ENCODE data around the gene CAST. TPM values are rescaled to one million over a fixed set of nuclear protein-coding genes. Genes with fewer than 3 reads are reported as not detected.

The CAST gene
- polyA plus RNA-seq, 1 donor, result 192 TPM

GRCh38 chr5:96752341-96753016, 90.3 kb downstream of the CAST start:
- Histone ChIP-seq H3K27ac (ENCODE audit: low read length) (no peak overlapping the region), H3K36me3 (ENCODE audit: control insufficient read depth, insufficient read depth, low read length) (peaks cover 83% of the 10 kb centered on the region), H3K27me3 (ENCODE audit: control insufficient read depth, insufficient read depth, low read length) (no peaks in the 10 kb centered on the region), H3K4me1 (ENCODE audit: control insufficient read depth, insufficient read depth, low read length) (peaks cover 2% of the 10 kb centered on the region), H3K9me3 (ENCODE audit: control insufficient read depth, low read depth, low read length) (no peaks in the 10 kb centered on the region), H3K4me3 (ENCODE audit: low read length) (no peak overlapping the region)
- peak in 1 of 2 donors; percentile 48 for DNase-seq

- H3K9me3 ChIP-seq (ENCODE audit: control insufficient read depth, low read depth, low read length), result no peaks in the 10 kb centered on the region
- H3K27me3 ChIP-seq (ENCODE audit: control insufficient read depth, insufficient read depth, low read length), result no peaks in the 10 kb centered on the region
- no peaks in the 10 kb centered on the region for H3K4me1 ChIP-seq (ENCODE audit: control insufficient read depth, insufficient read depth, low read length)
- H3K36me3 ChIP-seq (ENCODE audit: control insufficient read depth, insufficient read depth, low read length), result peaks cover 83% of the 10 kb centered on the region
- no peak overlapping the region for H3K27ac ChIP-seq (ENCODE audit: low read length)
- DNase-seq, result no peak
- no peak overlapping the region for H3K4me3 ChIP-seq (ENCODE audit: low read length)
- WGBS (ENCODE audit: insufficient coverage, low lambda C conversion rate), result 100% methylated on average over 1 of the region's 4 CpGs
These were observed 90.8 kb downstream of the CAST start for GRCh38 chr5:96753017-96753397.

GRCh38 chr5:96753848-96754247, 91.7 kb downstream of the CAST start:
- Histone ChIP-seq H3K4me1 (ENCODE audit: control insufficient read depth, insufficient read depth, low read length) (no peaks in the 10 kb centered on the region), H3K36me3 (ENCODE audit: control insufficient read depth, insufficient read depth, low read length) (peaks cover 85% of the 10 kb centered on the region), H3K27ac (ENCODE audit: low read length) (no peak overlapping the region), H3K4me3 (ENCODE audit: low read length) (no peak overlapping the region), H3K9me3 (ENCODE audit: control insufficient read depth, low read depth, low read length) (no peaks in the 10 kb centered on the region), H3K27me3 (ENCODE audit: control insufficient read depth, insufficient read depth, low read length) (no peaks in the 10 kb centered on the region)
- no peak for DNase-seq
- WGBS (ENCODE audit: insufficient coverage, low lambda C conversion rate), result 80% methylated on average over 2 of the region's 4 CpGs

GRCh38 chr5:96755851-96756250, 93.7 kb downstream of the CAST start:
- no peak overlapping the region for H3K27ac ChIP-seq (ENCODE audit: low read length)
- no peaks in the 10 kb centered on the region for H3K27me3 ChIP-seq (ENCODE audit: control insufficient read depth, insufficient read depth, low read length)
- no peaks in the 10 kb centered on the region for H3K9me3 ChIP-seq (ENCODE audit: control insufficient read depth, low read depth, low read length)
- no peak for DNase-seq
- WGBS (ENCODE audit: insufficient coverage, low lambda C conversion rate), result 86% methylated on average over 1 of the region's 5 CpGs
- peaks cover 66% of the 10 kb centered on the region for H3K36me3 ChIP-seq (ENCODE audit: control insufficient read depth, insufficient read depth, low read length)
- H3K4me1 ChIP-seq (ENCODE audit: control insufficient read depth, insufficient read depth, low read length), result no peaks in the 10 kb centered on the region
- no peak overlapping the region for H3K4me3 ChIP-seq (ENCODE audit: low read length)

- no peaks in the 10 kb centered on the region for H3K9me3 ChIP-seq (ENCODE audit: control insufficient read depth, low read depth, low read length)
- WGBS (ENCODE audit: insufficient coverage, low lambda C conversion rate), result 86% methylated on average over 1 of the region's 3 CpGs
- no peaks in the 10 kb centered on the region for H3K4me1 ChIP-seq (ENCODE audit: control insufficient read depth, insufficient read depth, low read length)
- H3K27me3 ChIP-seq (ENCODE audit: control insufficient read depth, insufficient read depth, low read length), result no peaks in the 10 kb centered on the region
- H3K27ac ChIP-seq (ENCODE audit: low read length), result no peak overlapping the region
- no peak overlapping the region for H3K4me3 ChIP-seq (ENCODE audit: low read length)
- DNase-seq, result no peak
- peaks cover 55% of the 10 kb centered on the region for H3K36me3 ChIP-seq (ENCODE audit: control insufficient read depth, insufficient read depth, low read length)
These were observed 94.8 kb downstream of the CAST start for GRCh38 chr5:96756985-96757384.

- Histone ChIP-seq H3K9me3 (ENCODE audit: control insufficient read depth, low read depth, low read length) (no peaks in the 10 kb centered on the region), H3K36me3 (ENCODE audit: control insufficient read depth, insufficient read depth, low read length) (peaks cover 57% of the 10 kb centered on the region), H3K27ac (ENCODE audit: low read length) (no peak overlapping the region), H3K4me1 (ENCODE audit: control insufficient read depth, insufficient read depth, low read length) (no peaks in the 10 kb centered on the region), H3K27me3 (ENCODE audit: control insufficient read depth, insufficient read depth, low read length) (no peaks in the 10 kb centered on the region), H3K4me3 (ENCODE audit: low read length) (no peak overlapping the region)
- no peak for DNase-seq
- no CpG with 5 or more reads among the region's 4 CpGs for WGBS (ENCODE audit: insufficient coverage, low lambda C conversion rate)
These were observed 96.4 kb downstream of the CAST start for GRCh38 chr5:96758621-96759020.

- Histone ChIP-seq H3K27me3 (ENCODE audit: control insufficient read depth, insufficient read depth, low read length) (no peaks in the 10 kb centered on the region), H3K9me3 (ENCODE audit: control insufficient read depth, low read depth, low read length) (no peaks in the 10 kb centered on the region), H3K4me3 (ENCODE audit: low read length) (no peak overlapping the region), H3K4me1 (ENCODE audit: control insufficient read depth, insufficient read depth, low read length) (no peaks in the 10 kb centered on the region), H3K36me3 (ENCODE audit: control insufficient read depth, insufficient read depth, low read length) (peaks cover 58% of the 10 kb centered on the region), H3K27ac (ENCODE audit: low read length) (no peak overlapping the region)
- WGBS (ENCODE audit: insufficient coverage, low lambda C conversion rate), result 84% methylated on average over 3 of the region's 4 CpGs
- no peak for DNase-seq
These were observed 99.4 kb downstream of the CAST start for GRCh38 chr5:96761618-96762017.

- Histone ChIP-seq H3K27ac (ENCODE audit: low read length) (no peak overlapping the region), H3K36me3 (ENCODE audit: control insufficient read depth, insufficient read depth, low read length) (peaks cover 57% of the 10 kb centered on the region), H3K4me3 (ENCODE audit: low read length) (no peak overlapping the region), H3K27me3 (ENCODE audit: control insufficient read depth, insufficient read depth, low read length) (no peaks in the 10 kb centered on the region), H3K9me3 (ENCODE audit: control insufficient read depth, low read depth, low read length) (no peaks in the 10 kb centered on the region), H3K4me1 (ENCODE audit: control insufficient read depth, insufficient read depth, low read length) (no peaks in the 10 kb centered on the region)
- no peak for DNase-seq
- WGBS (ENCODE audit: insufficient coverage, low lambda C conversion rate), result 88% methylated on average over 3 of the region's 5 CpGs
These were observed 100.8 kb downstream of the CAST start for GRCh38 chr5:96763026-96763425.

GRCh38 chr5:96765043-96765442, 102.9 kb downstream of the CAST start:
- Histone ChIP-seq H3K36me3 (ENCODE audit: control insufficient read depth, insufficient read depth, low read length) (peaks cover 62% of the 10 kb centered on the region), H3K4me3 (ENCODE audit: low read length) (no peak overlapping the region), H3K27ac (ENCODE audit: low read length) (no peak overlapping the region), H3K4me1 (ENCODE audit: control insufficient read depth, insufficient read depth, low read length) (no peaks in the 10 kb centered on the region), H3K9me3 (ENCODE audit: control insufficient read depth, low read depth, low read length) (no peaks in the 10 kb centered on the region), H3K27me3 (ENCODE audit: control insufficient read depth, insufficient read depth, low read length) (no peaks in the 10 kb centered on the region)
- no CpG with 5 or more reads among the region's 1 CpG for WGBS (ENCODE audit: insufficient coverage, low lambda C conversion rate)
- DNase-seq, result no peak

GRCh38 chr5:96768708-96769251, 106.6 kb downstream of the CAST start:
- Histone ChIP-seq H3K4me3 (ENCODE audit: low read length) (no peak overlapping the region), H3K36me3 (ENCODE audit: control insufficient read depth, insufficient read depth, low read length) (peaks cover 75% of the 10 kb centered on the region), H3K9me3 (ENCODE audit: control insufficient read depth, low read depth, low read length) (no peaks in the 10 kb centered on the region), H3K27me3 (ENCODE audit: control insufficient read depth, insufficient read depth, low read length) (no peaks in the 10 kb centered on the region), H3K27ac (ENCODE audit: low read length) (no peak overlapping the region), H3K4me1 (ENCODE audit: control insufficient read depth, insufficient read depth, low read length) (no peaks in the 10 kb centered on the region)
- DNase-seq, result no peak
- WGBS (ENCODE audit: insufficient coverage, low lambda C conversion rate), result 68% methylated on average over 2 of the region's 4 CpGs

- Histone ChIP-seq H3K9me3 (ENCODE audit: control insufficient read depth, low read depth, low read length) (no peaks in the 10 kb centered on the region), H3K4me1 (ENCODE audit: control insufficient read depth, insufficient read depth, low read length) (no peaks in the 10 kb centered on the region), H3K27ac (ENCODE audit: low read length) (no peak overlapping the region), H3K4me3 (ENCODE audit: low read length) (no peak overlapping the region), H3K36me3 (ENCODE audit: control insufficient read depth, insufficient read depth, low read length) (peaks cover 71% of the 10 kb centered on the region), H3K27me3 (ENCODE audit: control insufficient read depth, insufficient read depth, low read length) (no peaks in the 10 kb centered on the region)
- no CpG with 5 or more reads among the region's 1 CpG for WGBS (ENCODE audit: insufficient coverage, low lambda C conversion rate)
- DNase-seq, result no peak
These were observed 109.2 kb downstream of the CAST start for GRCh38 chr5:96771395-96771794.
